GM12892 (cell line): Measurements from ENCODE around the gene GMPR2.

Experiments used
- DNase-seq: peaks from one replicate; pipeline ENCODE4 v3.0.0; 2011; ENCODE audit not compliant: insufficient read length
- FAIRE-seq: peaks from 2 replicates; lab custom pipeline; 2011; peaks lifted over from hg19 to GRCh38; lab: Jason Lieb, UNC
- POLR2A ChIP-seq: IDR thresholded peaks from 2 replicates; pipeline ENCODE4 v1.6.1; 2011; ENCODE audit warnings: low read depth, low read length, control low read depth
- POLR2AphosphoS5 ChIP-seq: IDR thresholded peaks from 2 replicates; pipeline ENCODE4 v1.6.1; 2011; ENCODE audit warnings: low read depth, low read length, control low read depth
- TAF1 ChIP-seq: IDR thresholded peaks from 2 replicates; pipeline ENCODE4 v1.6.1; 2011; ENCODE audit warnings: low read depth, mild to moderate bottlenecking, control low read depth, low read length, borderline replicate concordance

GMPR2 gene

DNA sequence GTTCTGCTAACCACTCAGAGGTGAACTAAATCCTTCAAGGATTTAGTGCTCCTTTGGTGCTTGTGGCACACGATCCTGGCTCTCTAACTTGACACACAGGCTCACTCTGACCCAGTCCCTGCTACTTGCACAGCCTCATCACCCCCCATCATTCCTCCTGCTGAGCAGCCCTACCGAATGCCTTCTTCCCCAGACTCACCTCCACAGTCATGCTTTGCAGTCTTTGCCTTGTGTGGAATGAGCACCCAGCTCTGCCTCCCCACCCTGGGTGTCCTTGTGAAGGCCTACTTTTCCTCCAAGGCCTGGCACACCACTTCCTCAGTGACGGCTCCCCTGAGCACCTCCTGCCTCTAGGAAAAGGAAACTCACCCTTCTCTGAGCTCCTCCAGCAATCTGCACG is 17.6 kb downstream of the GMPR2 start:
- TF ChIP-seq POLR2A (no peak), POLR2AphosphoS5 (no peak), TAF1 (no peak)
- DNase-seq (no peak), FAIRE-seq (no peak)

- no peak for DNase-seq
- TF ChIP-seq POLR2A (no peak), POLR2AphosphoS5 (no peak), TAF1 (no peak)
- no peak for FAIRE-seq
Measured at GRCh38 chr14:24251880-24252288, 19.2 kb downstream of the GMPR2 start.

GRCh38 chr14:24252289-24253124 is 19.8 kb downstream of the GMPR2 start:
- DNase-seq (no peak), FAIRE-seq (no peak)
- no peak for TF ChIP-seq POLR2A
- no peak for TF ChIP-seq TAF1
- no peak for TF ChIP-seq POLR2AphosphoS5

DNA sequence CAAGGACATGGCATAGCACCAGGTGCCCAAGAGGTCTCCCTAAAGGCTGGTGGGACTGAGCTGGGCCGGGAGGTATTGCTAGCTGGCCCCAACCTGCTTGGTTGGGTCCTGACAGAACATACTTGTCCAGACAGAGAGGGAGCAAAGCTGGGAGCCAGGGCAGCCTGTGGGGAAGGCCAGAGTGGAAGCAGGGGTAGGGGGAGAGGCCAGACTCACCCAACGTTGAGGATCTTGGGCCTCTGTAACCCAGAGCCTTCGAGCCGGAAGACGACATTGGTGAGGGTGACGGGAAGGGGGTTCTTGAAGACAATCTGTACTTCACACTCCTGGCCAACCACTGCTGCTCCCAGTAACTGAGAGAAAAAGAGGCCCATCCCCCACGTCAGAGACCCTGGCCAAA is 21.2 kb downstream of the GMPR2 start:
- TF ChIP-seq TAF1: no peak
- no peak for TF ChIP-seq POLR2AphosphoS5
- no peak for TF ChIP-seq POLR2A
- DNase-seq: no peak

GRCh38 chr14:24254630-24255392 is 22.1 kb downstream of the GMPR2 start:
- no peak for TF ChIP-seq POLR2AphosphoS5
- TF ChIP-seq POLR2A: no peak
- no peak for TF ChIP-seq TAF1
- DNase-seq (no peak), FAIRE-seq (no peak)

More for the DNA sequence above, 21.2 kb downstream of the GMPR2 start:
- FAIRE-seq: no peak

GRCh38 chr14:24255438-24255837 is 22.7 kb downstream of the GMPR2 start:
- TF ChIP-seq TAF1 (no peak), POLR2A (no peak), POLR2AphosphoS5 (no peak)
- FAIRE-seq: no peak

DNA sequence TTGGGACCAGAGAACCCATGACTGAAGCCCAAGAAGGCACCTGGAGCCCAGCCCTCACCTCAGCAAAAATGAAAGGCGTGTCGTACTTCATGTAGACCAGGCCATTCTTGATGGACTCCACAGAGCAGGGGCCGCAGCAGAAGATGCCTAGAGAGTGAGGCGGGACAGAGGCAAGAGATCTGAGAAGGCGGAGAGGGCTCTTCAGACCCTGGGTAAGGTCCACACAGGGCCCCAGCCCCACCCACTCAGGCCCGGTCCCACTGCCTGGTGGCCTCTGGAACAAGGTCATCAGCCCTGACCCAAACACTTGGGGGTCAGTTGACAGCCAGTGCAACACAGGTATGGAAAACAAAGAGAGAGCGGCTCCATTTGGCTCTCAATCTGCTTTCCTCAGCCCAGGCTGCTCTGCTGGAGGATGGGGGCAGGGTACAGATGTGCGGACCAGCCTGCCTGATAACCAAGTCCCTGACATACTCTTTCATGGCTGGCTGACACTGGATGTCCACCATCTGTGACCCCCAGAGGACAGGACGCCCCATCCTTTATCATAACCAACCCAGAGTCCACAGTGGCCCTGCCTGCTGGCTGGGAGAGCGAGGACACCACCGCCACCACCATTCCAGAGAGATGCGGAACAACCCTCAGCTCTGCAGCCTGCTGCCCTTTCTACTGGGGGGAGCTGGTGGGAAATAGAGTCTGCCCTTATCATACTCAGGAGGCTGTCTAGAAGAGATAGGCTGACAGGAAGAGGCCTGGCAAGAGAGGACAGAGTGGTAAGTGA is 23.4 kb downstream of the GMPR2 start:
- DNase-seq (no peak), FAIRE-seq (no peak)
- no peak for TF ChIP-seq TAF1
- no peak for TF ChIP-seq POLR2A
- TF ChIP-seq POLR2AphosphoS5: no peak

More at GRCh38 chr14:24255438-24255837, 22.7 kb downstream of the GMPR2 start:
- DNase-seq: no peak

- no peak for FAIRE-seq
- no peak for TF ChIP-seq POLR2AphosphoS5
- TF ChIP-seq POLR2A: no peak
- TF ChIP-seq TAF1: no peak
- no peak for DNase-seq
Measured at GRCh38 chr14:24256960-24257359, 24.2 kb downstream of the GMPR2 start.

- FAIRE-seq: no peak
- TF ChIP-seq POLR2A (no peak), POLR2AphosphoS5 (no peak), TAF1 (no peak)
- no peak for DNase-seq
Measured at GRCh38 chr14:24258119-24258518, 25.4 kb downstream of the GMPR2 start.

DNA sequence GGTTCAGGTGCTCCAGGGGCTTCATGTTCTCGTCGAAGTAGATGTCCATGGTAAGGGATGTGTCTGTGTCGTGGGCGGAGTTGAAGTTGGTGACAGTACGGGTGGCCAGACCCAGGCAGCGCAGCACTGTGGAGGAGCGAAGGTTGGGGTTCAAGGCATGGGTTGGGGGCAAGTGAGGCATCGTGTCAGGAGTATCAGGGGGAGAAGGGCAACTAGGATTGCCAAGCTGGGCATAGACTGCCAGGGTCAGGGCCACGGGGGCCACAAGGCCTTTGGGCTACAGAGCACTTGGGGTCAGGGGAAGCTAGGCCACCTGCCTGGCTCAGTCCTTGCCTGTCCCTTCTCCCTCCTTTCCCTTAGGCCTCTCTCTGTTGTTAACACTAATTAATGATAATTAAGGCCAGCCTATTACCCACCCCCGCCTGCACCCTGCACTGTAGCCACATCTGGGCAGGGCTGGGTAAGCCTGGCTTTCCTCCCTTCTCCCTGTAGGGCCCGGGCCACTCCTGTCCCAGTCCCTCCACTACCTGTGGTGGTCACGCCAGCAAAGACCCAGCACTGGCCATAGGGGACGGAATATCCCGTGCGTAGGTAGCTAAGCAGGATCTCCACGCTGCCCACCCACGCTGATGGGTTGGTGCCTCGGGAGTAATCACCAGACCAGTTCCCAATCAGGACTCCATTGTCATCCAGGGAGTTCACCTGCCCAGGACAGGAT is 26.0 kb downstream of the GMPR2 start:
- DNase-seq (no peak), FAIRE-seq (no peak)
- TF ChIP-seq TAF1 (no peak), POLR2A (no peak), POLR2AphosphoS5 (no peak)

- FAIRE-seq (no peak), DNase-seq (no peak)
- TF ChIP-seq POLR2AphosphoS5: no peak
- no peak for TF ChIP-seq TAF1
- no peak for TF ChIP-seq POLR2A
Measured at GRCh38 chr14:24259282-24260025, 26.7 kb downstream of the GMPR2 start.

DNA sequence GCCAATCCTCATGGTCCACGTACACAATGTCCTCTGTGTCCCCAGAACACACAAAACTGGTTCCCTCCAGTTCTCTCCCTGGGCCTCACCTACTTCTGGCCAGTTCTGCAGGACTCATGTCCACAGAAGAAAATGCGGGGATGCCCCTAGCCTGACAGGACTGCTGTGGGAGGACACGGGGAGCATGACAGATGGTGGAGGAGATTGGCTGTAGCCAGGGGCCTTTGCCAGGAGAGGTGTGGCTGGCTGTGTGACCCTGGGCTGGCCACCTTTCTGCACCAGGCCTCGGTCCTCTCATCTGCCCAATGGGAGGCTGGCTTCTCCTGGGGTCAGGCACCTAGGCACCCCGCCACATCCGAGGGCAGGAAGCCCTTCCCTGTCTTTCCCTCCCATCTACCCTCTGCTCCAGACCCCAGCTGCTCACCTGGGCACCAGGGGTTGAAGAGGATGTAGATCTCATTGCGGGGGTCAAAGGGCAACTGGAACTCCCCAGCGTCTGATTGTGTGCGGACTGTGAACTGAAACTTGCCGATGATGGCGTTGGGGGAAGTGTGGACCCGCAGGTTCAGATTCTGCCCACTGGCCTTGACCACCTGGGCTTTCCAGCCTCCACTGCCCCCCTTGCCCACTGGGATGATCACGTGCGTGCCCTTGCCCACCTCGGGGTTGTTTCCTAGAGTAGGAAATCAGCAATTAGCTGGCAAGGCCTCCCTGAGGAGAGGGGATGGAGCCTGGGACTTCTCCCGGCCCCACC is 27.5 kb downstream of the GMPR2 start:
- no peak for TF ChIP-seq POLR2A
- no peak for TF ChIP-seq POLR2AphosphoS5
- no peak for TF ChIP-seq TAF1
- no peak for DNase-seq
- no peak for FAIRE-seq
